Measurements from ENCODE around the gene TMUB2.
A peak's percentile ranks its signal among the peaks of the same experiment; 100 is the strongest.

- TF ChIP-seq POLR2A (IDR thresholded peaks at IDR 0.05; ENCODE audit: low read depth, low read length) (peak; percentile 92), POLR2AphosphoS5 (IDR thresholded peaks at IDR 0.05; ENCODE audit: low read depth, low read length) (peak; percentile 93)
Observed at GRCh38 chr17:44186307-44187130, at the start of gene TMUB2.

Measured in GM12891 (cell line).